HG03521 (cell line): Measurements from ENCODE around the gene IL1RAP.
"Not testable (repeated sequence)": the region's sequence is repeated elsewhere in the genome, so short reads cannot be mapped to it uniquely, and the experiment has no call there.

ENCODE experiments used
- ATAC-seq: cut with Tn5 transposase; IDR thresholded peaks from one replicate; pipeline ENCODE4 v1.9.1; 2021; ENCODE audit warnings: mild to moderate bottlenecking, moderate library complexity; ENCODE audit not compliant: unreplicated experiment

Gene IL1RAP

DNA sequence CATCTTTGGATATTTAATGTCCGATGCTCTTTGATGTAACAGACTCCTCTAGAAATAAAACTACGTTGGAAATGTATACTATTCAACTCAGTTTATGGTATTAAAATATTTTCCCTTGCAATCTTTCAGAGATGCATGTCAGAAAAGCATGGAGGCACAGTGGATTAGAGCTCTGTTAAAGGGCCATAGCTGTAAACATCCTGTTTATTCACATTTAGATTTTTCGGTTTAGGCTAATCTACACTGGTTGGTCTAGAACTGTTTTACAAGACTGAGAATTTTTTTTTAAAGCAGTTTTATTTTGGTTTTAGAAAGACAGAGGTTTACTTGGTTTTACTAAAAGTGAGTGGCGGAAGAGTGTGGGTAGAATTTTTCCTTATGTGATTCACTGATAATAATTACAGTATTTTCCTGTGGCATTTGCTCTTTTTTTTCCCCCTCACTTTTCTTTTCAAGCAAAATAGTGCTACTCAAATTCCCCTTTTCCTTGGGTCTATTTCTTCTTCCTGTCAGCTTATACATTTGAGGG, 132.1 kb downstream of the IL1RAP start:
- ATAC-seq = no peak

GRCh38 chr3:190646996-190647395, 133.1 kb downstream of the IL1RAP start:
- no peak for ATAC-seq

- ATAC-seq = no peak
Observed at GRCh38 chr3:190655933-190656332, 142.0 kb downstream of the IL1RAP start.

GRCh38 chr3:190658106-190658505, 144.2 kb downstream of the IL1RAP start:
- ATAC-seq = no peak

DNA sequence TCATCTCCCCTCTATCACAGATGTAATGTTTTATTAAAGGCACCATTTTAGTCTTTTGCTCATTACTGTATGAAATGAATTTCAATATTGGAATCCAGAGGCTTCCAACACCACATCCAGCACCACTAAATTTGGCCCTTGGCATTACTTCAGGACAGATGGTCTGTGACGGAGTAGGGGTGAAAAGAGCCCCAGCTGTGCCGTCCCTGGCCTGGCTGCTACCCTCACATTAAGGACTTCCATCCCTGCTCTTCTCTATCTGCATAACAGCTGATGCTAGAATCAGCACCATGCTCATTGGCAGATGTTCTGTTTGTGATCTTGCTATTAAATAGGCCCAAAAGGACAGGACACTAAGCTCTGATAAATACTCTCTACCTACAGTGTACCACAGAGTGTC, 152.9 kb downstream of the IL1RAP start:
- no peak for ATAC-seq

- no peak for ATAC-seq
Observed at GRCh38 chr3:190671658-190672057, 157.8 kb downstream of the IL1RAP start.

DNA sequence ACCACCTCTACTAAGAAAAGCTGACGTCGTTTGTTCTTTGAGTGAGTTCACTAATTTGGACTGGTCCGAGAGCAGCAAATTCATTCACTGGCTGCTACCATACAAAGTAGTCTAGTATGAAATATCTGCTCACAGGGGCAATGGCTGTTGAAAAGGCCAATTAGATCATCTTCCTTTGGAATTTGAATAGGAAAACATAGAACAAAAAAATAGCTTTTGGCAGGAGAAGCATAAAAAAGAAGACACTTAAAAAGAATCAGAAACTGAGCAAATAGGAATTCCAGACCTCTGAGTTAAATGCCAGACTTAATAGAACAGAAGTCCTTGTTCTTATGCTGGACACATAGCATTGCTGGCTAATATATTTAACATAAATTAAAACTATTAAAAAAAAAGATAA, 159.3 kb downstream of the IL1RAP start:
- no peak for ATAC-seq

GRCh38 chr3:190676481-190676880, 162.6 kb downstream of the IL1RAP start:
- ATAC-seq = no peak

- no peak for ATAC-seq
Observed at GRCh38 chr3:190677001-190677400, 163.1 kb downstream of the IL1RAP start.

DNA sequence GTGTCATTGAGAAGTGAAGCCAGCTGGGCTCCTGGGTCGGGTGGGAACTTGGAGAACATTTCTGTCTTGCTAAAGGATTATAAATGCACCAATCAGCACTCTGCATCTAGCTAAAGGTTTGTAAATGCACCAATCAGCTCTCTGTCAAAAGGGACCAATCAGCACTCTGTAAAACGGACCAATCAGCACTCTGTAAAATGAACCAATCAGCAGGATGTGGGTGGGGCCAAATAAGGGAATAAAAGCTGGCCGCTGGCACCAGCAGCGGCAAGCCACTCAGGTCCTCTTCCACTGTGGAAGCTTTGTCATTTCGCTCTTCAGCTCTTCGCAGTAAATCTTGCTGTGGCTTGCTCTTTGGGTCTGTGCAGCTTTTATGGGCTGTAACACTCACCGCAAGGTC, 164.0 kb downstream of the IL1RAP start:
- not testable (repeated sequence) for ATAC-seq

DNA sequence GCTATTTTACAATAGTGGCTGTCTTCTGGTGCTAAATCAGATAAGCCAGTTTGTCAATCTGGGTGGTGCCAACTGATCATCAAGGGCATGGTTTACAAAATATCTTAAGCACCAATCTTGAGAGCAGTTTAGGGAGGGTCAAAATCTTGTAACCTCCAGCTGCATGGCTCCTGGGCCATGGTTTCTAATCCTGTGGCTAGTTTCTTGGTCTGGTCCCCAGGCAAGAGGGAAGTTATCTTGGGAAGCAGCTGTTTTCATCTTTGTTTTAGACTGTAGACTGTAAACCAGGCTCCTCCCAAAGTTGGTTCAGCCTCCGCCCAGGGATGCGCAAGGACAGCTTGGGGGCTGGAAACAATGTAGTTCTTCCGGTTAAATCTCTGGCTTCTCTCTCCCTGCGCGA, 166.8 kb downstream of the IL1RAP start:
- no peak for ATAC-seq

DNA sequence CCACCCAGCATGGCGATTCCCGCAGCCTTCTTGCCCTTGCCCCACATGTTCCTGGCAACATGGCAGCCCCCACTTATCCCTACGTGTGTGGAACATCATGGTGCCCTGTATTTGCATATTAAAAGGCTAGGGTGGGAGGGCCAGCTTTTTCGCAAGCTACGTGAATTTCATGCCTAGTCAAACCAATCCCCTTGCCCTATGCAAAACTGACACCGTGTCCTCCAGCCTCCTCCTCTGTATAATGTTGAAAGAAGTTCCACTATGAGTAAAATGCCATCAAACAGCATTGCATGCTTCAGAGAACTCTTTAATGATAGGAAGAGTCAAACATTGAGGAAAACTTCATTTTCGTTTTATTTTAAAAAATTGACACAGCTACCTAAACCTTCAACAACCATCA, 170.9 kb downstream of the IL1RAP start:
- no peak for ATAC-seq

DNA sequence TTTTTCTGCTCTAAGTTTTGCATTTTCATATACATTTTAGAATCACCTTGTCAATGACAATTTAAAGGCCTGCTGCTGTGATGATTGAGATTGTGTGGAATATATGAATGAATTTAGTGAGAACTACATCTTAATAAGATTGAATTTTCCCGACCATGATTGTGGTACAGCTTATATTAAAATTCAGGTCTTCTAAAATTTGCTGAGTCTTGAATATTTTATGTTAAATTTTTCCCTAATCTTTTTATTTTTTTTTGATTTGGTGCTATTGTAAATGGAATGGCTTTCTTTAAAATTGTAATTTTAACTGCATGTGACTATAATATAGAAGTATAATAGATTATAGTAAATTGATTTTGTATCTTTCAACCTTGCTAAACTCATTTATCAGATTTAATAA, 172.1 kb downstream of the IL1RAP start:
- ATAC-seq = no peak

GRCh38 chr3:190690246-190690645, 176.4 kb downstream of the IL1RAP start:
- no peak for ATAC-seq

- no peak for ATAC-seq
Observed at GRCh38 chr3:190692256-190692655, 178.4 kb downstream of the IL1RAP start.

GRCh38 chr3:190694335-190695001, 180.6 kb downstream of the IL1RAP start:
- no peak for ATAC-seq

DNA sequence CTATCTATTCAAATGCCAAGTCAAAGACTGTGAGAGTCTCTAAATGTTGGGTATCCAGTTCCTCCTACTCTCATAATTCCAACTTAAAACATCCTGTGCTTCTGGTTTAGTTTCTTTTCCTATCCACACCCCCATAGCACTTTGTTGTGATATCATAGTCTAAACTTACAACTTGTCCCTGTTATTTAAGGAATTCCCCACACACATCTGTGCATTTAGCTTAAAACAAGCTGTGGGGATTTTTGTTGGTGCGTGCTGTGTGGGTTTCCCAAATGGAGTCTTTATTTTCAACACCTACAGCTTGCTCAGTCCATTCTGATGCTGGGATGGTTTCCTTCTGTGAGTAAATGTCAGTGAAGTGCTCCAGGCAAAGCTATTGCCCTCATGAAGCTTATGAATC, 181.3 kb downstream of the IL1RAP start:
- no peak for ATAC-seq

DNA sequence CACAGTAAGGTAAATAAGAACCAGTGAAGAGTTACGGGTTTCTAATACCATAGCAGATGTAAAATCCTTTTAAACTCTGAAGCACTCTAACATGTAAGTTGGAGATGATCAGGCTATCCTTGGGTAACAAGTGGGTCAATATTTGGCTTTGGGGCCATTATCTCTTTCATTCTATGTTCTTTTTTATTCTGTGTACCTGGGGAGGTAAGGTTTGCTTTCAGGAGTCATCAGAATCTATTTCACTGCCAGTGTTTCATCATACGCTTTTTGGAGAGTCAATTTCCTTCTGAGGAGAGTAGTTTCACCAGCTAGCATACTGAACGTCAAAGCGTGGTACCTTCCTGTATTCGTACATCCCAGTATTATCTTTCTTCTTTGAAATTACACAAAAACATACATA, 182.1 kb downstream of the IL1RAP start:
- no peak for ATAC-seq

DNA sequence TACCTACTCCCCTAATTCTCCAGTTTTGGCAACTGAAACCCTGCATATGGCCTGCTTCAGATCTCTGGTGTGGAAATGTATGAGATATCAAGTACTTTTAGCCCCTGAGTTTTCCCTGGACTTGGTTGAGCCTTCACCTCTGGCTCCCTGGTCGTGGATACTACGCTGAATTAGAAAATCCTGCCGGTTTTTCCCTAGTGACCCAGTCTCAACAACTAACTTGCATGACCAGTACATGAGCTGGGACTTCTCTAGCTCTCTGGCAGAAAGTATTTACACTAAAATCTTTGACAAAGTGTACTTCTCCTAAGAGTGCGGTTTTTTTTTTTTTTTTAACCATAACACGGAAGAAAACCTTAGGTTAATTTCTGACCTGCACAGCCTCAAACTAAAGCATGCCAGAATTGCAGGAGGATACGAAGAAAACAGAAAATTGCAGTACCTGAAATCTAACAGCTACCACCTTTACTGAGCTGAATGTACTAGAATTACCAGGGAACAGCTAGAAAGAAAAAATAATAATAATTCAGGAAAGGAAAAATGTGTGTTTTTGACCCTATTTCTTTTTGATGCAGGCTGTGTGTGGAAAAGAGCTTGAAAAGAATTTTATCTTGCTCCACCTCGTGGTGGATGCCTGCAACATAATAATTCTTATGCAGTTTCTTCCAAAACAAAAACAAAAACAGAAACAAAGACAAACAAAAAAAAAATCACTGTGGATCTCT, 183.1 kb downstream of the IL1RAP start:
- ATAC-seq = no peak

DNA sequence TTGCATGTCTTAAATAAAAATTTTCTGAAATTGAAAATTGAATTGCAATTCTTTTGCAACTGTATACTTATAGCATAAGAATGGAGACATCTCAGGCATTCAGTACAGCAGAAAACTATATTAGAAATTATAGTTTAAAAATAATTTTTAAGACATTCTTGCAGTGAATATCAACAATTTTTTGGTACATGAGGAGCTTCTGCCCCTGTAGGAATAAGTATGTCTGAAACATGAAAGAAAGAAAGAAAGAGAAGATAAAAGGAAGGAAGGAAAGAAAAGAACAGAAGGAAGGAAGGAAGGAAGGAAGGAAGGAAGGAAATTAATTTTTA, 183.6 kb downstream of the IL1RAP start:
- ATAC-seq = no peak

DNA sequence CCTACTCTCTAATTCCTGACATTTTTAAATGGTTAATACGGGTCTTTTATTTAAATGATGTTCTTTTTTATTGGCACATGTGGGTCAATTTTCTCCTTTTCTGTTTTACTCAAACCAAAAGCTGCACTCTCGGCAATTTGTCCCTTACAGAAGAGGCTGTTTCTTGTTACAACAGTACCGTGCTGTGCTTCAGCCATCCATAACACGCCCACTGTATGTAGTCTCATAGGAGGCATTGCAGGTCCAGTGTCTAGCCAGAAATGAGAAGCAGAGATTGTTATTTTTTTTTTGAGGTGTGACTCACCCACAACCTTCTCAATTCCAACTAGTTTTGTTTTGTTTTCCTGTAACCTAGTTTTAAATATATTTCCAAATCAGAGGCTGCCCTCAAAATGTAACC, 184.0 kb downstream of the IL1RAP start:
- ATAC-seq = no peak

- no peak for ATAC-seq
Observed at GRCh38 chr3:190699776-190700175, 185.9 kb downstream of the IL1RAP start.

DNA sequence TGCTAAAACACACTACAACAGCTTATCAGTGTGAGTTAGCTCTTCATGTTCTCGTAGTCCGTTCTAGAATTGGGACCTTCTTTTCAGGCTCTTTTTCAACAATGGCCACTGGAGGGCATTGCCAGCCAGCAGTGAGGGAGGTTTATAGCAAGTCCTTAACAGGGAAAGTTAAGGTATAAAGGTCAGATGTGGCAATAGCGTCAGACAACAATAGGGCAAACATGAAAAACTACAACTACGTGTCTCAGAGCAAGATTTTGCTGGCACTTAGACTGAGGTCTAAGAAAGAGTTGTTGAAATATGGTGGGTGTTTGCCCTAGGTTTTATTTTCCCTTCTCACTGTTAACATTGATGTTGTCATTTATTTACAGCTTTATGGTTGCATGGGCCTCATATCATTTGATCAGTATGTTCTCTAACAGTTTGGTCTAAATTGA, 187.2 kb downstream of the IL1RAP start:
- ATAC-seq = no peak
